Measurements from ENCODE around the gene PLSCR3. TPM values are rescaled to one million over a fixed set of nuclear protein-coding genes. Genes with fewer than 3 reads are reported as not detected.

PLSCR3 gene
- total RNA-seq (100 to 1,000 TPM; 101 to 145 (median 140) TPM), total RNA-seq (0.06 to 1.7 (median 0.53) reads per million in 29 experiments)
- 60.5 TPM for total RNA-seq (2013)

DNA sequence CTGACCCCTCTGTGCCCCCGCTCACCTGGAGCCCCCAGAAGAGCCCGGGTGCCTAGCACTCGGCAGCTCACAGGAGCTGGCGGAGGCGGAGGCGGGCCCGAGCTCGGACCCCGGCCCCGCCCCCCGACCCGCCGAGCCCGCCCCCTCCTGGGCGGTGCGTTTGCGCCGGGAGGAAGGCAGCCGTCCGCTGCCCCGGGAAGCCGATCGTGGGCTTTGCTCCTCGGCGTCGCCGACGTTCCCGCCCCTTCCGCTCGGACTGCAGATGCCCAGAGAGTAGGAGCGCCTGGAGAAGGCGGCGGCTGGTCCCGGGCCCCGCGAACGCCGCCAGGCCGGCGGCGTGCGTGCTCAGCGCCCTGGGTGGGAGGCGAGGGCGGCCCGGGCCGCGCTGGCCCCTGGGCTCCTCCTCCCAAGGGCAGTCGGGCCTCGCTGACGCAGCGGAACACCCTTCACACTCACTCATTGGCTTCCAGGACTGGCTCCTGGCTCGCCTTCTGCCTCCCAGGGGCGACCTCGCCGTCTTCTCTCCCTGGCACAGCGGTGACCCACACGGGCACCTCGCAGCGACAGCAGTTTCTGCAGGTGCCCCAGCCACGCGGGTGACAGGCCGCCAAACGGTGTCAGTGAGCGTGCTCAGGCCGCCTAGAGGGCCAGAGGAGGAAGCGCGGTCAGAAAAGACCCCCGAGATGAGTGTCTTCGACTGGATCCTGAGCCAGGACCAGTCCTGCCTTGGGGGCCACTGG, at the start of gene PLSCR3:
TSS of gene PLSCR3 (minus strand) at position 74 of the 740 bp plus-strand sequence. CDS start 415 bp downstream, outside the sequence.
- peak; percentile 86 to 93 (median 90) for ATAC-seq (replicated peaks in 1 of 4)
- H3K9me3 ChIP-seq = no peaks in the 10 kb centered on the region
- under 1% methylated on average over 71 of the region's 71 CpGs for WGBS (ENCODE audit: insufficient coverage)
- H3K27ac ChIP-seq (ENCODE audit: low read length) = peak within 1 kb of the TSS; percentile 66
- no peaks in the 10 kb centered on the region for H3K9me3 Mint-ChIP-seq
- H3K27ac Mint-ChIP-seq = peak within 1 kb of the TSS; percentile 90 to 92
- no peaks in the 10 kb centered on the region for H3K27me3 Mint-ChIP-seq
- POLR2A ChIA-PET = interaction anchor here in 1 of 2 donors (1.0 kb wide), 1 partner anchor 9 kb away, joined by 5 read pairs; the partner anchor contains the start of gene TMEM256
- CTCF ChIA-PET = interaction anchor here in 1 of 2 donors (0.6 kb wide), 2 partner anchors 9 to 1525 kb away, joined by 3 read pairs; partner anchors contain the start of gene TMEM256
- DNase-seq = peak; percentile 40 to 87 (median 75)
- H3K4me3 ChIP-seq (ENCODE audit: control insufficient read depth in 1 of 2, extremely low read depth in 1 of 2, low read length in 1 of 2) = peak within 1 kb of the TSS; percentile 80 to 97
- peak within 1 kb of the TSS; percentile 91 to 96 (median 93) for H3K4me3 Mint-ChIP-seq
- H3K36me3 Mint-ChIP-seq = peaks cover 14% of the 10 kb centered on the region
- peaks cover 32 to 41% (median 39%) of the 10 kb centered on the region in 3 donors for H3K4me1 Mint-ChIP-seq
- H3K36me3 ChIP-seq (ENCODE audit: control insufficient read depth in 2 of 2, extremely low read depth in 1 of 2, insufficient read depth in 1 of 2, low read length in 1 of 2) = peaks cover 13 to 31% of the 10 kb centered on the region in 2 donors
- H3K27me3 ChIP-seq (replicated peaks in 1 of 2; ENCODE audit: control insufficient read depth in 2 of 2, extremely low read depth in 1 of 2, insufficient read depth in 2 of 2, low read length in 1 of 2) = no peaks in the 10 kb centered on the region
- peaks cover 10 to 50% of the 10 kb centered on the region in 2 experiments for H3K4me1 ChIP-seq (ENCODE audit: control insufficient read depth in 1 of 2, extremely low read depth in 1 of 2, insufficient read depth in 2 of 2, low read length in 2 of 2)

DNA sequence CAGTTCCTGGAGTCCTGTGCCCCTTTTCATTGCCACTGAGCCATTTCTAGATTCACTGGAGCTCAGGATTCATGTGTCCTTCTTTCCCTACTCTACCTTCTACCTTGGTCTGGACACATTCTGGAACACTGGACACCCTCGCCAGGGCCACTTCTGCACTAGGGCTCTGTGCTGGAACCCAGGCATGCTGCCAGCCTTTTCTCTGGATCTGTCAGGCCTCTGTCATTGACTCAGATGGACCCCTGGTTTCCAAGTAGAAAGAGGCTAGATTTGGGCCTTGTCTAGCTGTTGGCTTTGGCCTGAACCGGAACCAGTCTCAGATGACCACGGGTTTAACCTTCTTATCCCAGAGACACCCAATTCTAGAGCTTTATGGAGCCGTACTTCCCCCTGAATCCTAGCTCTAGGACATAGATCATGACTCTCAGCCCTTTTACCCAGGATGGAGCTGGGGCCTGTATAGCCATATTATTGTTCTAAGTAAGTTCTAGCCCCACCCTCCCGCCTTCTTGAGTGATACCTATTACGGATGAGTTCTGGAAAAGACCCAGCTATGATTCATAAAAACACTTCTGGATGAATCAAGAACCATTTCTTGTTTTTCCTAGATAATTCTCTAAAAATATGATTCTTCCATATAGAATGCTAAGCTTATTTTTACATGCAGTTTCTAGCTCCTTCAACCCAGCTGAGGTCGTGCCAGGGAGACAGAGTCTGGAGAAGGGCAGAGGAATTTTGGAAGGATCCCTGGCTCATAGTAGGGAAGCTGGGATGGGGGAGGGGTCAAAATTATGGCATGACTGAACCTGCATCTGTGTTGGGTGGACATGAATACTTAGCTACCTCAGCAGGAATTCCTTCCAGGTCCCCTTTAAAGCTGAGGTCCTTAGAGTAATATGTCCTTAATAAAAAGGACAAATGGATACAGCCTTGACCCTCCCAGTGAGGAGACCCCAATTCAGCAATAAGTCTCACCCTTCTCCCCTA, 49.5 kb upstream of the PLSCR3 start:
- H3K36me3 Mint-ChIP-seq = peaks cover 5% of the 10 kb centered on the region
- Histone ChIP-seq H3K27me3 (replicated peaks in 1 of 2; ENCODE audit: control insufficient read depth in 2 of 2, extremely low read depth in 1 of 2, insufficient read depth in 2 of 2, low read length in 1 of 2) (peaks cover 2 to 95% of the 10 kb centered on the region in 2 experiments), H3K9me3 (no peaks in the 10 kb centered on the region), H3K4me3 (ENCODE audit: control insufficient read depth in 1 of 2, extremely low read depth in 1 of 2, low read length in 1 of 2) (no peak overlapping the region), H3K4me1 (ENCODE audit: control insufficient read depth in 1 of 2, extremely low read depth in 1 of 2, insufficient read depth in 2 of 2, low read length in 2 of 2) (peaks cover 4 to 46% of the 10 kb centered on the region in 2 experiments), H3K27ac (ENCODE audit: low read length) (no peak overlapping the region), H3K36me3 (ENCODE audit: control insufficient read depth in 2 of 2, extremely low read depth in 1 of 2, insufficient read depth in 1 of 2, low read length in 1 of 2) (no peaks in the 10 kb centered on the region)
- peaks cover 32 to 43% (median 43%) of the 10 kb centered on the region in 3 donors for H3K4me1 Mint-ChIP-seq
- peak overlapping the region in 1 of 2 donors; percentile 62 for H3K27ac Mint-ChIP-seq
- ATAC-seq (replicated peaks in 1 of 4) (no peak), DNase-seq (no peak)
- CTCF ChIA-PET = interaction anchor here (0.5 to 1.0 kb wide), 3 partner anchors 11 to 236 kb away, joined by 3 to 9 read pairs (median 3); no protein-coding TSS in a partner anchor
- H3K4me3 Mint-ChIP-seq = peak overlapping the region in 1 of 3 donors; percentile 22
- POLR2A ChIA-PET = interaction anchor here (0.5 to 1.1 kb wide), 6 partner anchors 9 to 137 kb away, joined by 3 to 8 read pairs (median 3); partner anchors contain the start of genes TMEM102 (in 1 of the 2) and TMEM256 (in 1 of the 2)
- WGBS (ENCODE audit: insufficient coverage) = 100% methylated on average over 1 of the region's 7 CpGs
- peaks cover 0 to 3% (median 0%) of the 10 kb centered on the region in 3 donors for H3K9me3 Mint-ChIP-seq
- peaks cover 43 to 77% of the 10 kb centered on the region in 2 donors for H3K27me3 Mint-ChIP-seq

DNA sequence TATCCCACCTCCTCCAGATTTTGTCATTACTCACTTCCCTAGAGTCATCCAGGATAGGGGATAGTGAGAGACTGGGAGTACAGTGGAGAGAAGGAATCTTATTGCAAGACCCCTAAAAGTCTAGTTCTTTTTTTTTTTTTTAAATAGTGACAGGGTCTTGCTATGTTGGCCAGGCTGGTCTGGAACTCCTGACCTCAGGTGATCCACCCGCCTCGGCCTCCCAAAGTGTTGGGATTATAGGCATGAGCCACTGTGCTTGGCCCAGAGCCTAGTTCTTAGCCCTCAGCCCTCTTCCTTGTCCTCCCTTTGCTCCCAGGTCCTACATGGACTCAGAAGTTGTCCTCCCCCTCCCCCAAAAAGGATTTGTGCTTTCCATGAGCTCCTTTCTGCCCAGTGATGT, 47.8 kb upstream of the PLSCR3 start:
- Histone ChIP-seq H3K27ac (ENCODE audit: low read length) (no peak overlapping the region), H3K9me3 (no peaks in the 10 kb centered on the region), H3K4me3 (ENCODE audit: control insufficient read depth in 1 of 2, extremely low read depth in 1 of 2, low read length in 1 of 2) (no peak overlapping the region), H3K36me3 (ENCODE audit: control insufficient read depth in 2 of 2, extremely low read depth in 1 of 2, insufficient read depth in 1 of 2, low read length in 1 of 2) (no peaks in the 10 kb centered on the region), H3K4me1 (ENCODE audit: control insufficient read depth in 1 of 2, extremely low read depth in 1 of 2, insufficient read depth in 2 of 2, low read length in 2 of 2) (peaks cover 13 to 62% of the 10 kb centered on the region in 2 experiments), H3K27me3 (replicated peaks in 1 of 2; ENCODE audit: control insufficient read depth in 2 of 2, extremely low read depth in 1 of 2, insufficient read depth in 2 of 2, low read length in 1 of 2) (peaks cover 0 to 96% of the 10 kb centered on the region in 2 experiments)
- H3K4me1 Mint-ChIP-seq = peaks cover 45 to 51% (median 50%) of the 10 kb centered on the region in 3 donors
- peak overlapping the region in 1 of 2 donors; percentile 28 for H3K27ac Mint-ChIP-seq
- ChIA-PET POLR2A (interaction anchor here in 1 of 2 donors (0.6 to 1.0 kb wide), 2 partner anchors 63 to 66 kb away, joined by 3 to 5 read pairs; no protein-coding TSS in a partner anchor), CTCF (interaction anchor here in 1 of 2 donors (1.1 kb wide), 1 partner anchor 13 kb away, joined by 4 read pairs; no protein-coding TSS in a partner anchor)
- no peak overlapping the region for H3K4me3 Mint-ChIP-seq
- no peak for DNase-seq
- no peaks in the 10 kb centered on the region for H3K9me3 Mint-ChIP-seq
- ATAC-seq (replicated peaks in 1 of 4) = no peak
- H3K27me3 Mint-ChIP-seq = peaks cover 43 to 73% of the 10 kb centered on the region in 2 donors
- no peaks in the 10 kb centered on the region for H3K36me3 Mint-ChIP-seq
- WGBS (ENCODE audit: insufficient coverage) = no CpG with 5 or more reads among the region's 2 CpGs

DNA sequence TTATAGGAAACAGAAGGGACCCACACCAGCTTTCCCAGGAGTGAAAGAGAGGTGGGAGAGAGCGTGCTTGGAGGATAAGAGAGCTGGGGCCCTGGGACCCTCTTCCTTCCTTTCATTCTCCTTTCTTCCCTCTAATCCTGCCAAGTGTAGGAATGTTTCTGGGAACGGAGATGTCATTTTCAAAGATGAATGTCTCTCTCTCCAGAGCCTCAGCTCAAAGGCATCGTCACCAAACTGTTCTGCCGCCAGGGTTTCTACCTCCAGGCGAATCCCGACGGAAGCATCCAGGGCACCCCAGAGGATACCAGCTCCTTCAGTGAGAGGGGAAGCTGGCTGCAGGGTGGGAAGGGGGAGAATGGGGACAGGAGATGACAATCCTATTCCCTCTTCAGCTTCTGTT, 46.9 kb upstream of the PLSCR3 start:
- DNase-seq = no peak
- peaks cover 0 to 87% of the 10 kb centered on the region in 2 experiments for H3K27me3 ChIP-seq (replicated peaks in 1 of 2; ENCODE audit: control insufficient read depth in 2 of 2, extremely low read depth in 1 of 2, insufficient read depth in 2 of 2, low read length in 1 of 2)
- no peaks in the 10 kb centered on the region for H3K9me3 ChIP-seq
- no peak overlapping the region for H3K27ac ChIP-seq (ENCODE audit: low read length)
- no peak for ATAC-seq (replicated peaks in 1 of 4)
- POLR2A ChIA-PET = interaction anchor here (0.6 to 1.0 kb wide), 5 partner anchors 40 to 120 kb away, joined by 3 to 8 read pairs (median 5); partner anchors contain the start of gene SLC35G6 (in 1 of the 2)
- peaks cover 40 to 66% of the 10 kb centered on the region in 2 donors for H3K27me3 Mint-ChIP-seq
- H3K36me3 Mint-ChIP-seq = no peaks in the 10 kb centered on the region
- H3K9me3 Mint-ChIP-seq = no peaks in the 10 kb centered on the region
- H3K4me3 Mint-ChIP-seq = no peak overlapping the region
- no CpG with 5 or more reads among the region's 7 CpGs for WGBS (ENCODE audit: insufficient coverage)
- CTCF ChIA-PET = interaction anchor here (0.7 to 1.6 kb wide), 3 partner anchors 10 to 73 kb away, joined by 4 to 10 read pairs (median 5); no protein-coding TSS in a partner anchor
- no peak overlapping the region for H3K27ac Mint-ChIP-seq
- no peak overlapping the region for H3K4me3 ChIP-seq (ENCODE audit: control insufficient read depth in 1 of 2, extremely low read depth in 1 of 2, low read length in 1 of 2)
- H3K4me1 Mint-ChIP-seq = peaks cover 48 to 53% (median 51%) of the 10 kb centered on the region in 3 donors
- peaks cover 13 to 64% of the 10 kb centered on the region in 2 experiments for H3K4me1 ChIP-seq (ENCODE audit: control insufficient read depth in 1 of 2, extremely low read depth in 1 of 2, insufficient read depth in 2 of 2, low read length in 2 of 2)
- H3K36me3 ChIP-seq (ENCODE audit: control insufficient read depth in 2 of 2, extremely low read depth in 1 of 2, insufficient read depth in 1 of 2, low read length in 1 of 2) = no peaks in the 10 kb centered on the region

DNA sequence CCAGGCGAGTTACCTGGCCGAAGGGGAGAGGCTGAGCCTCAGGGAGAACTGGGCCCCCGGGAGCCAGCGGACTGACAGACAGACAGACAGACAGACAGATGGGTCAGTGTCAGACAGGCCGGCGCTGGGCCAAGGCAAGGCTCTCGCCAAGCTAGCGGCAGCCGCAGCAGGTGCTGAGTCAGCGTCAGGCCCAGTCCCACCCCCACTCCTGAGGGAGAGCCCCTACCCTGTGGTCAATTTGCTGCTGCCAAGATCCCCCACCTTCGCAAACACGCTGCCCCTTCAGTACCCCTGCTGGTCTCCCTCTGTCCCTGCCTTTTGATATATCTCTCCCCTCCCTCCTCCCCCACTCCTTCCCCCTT, 46.5 kb upstream of the PLSCR3 start:
- peaks cover 0 to 83% of the 10 kb centered on the region in 2 experiments for H3K27me3 ChIP-seq (replicated peaks in 1 of 2; ENCODE audit: control insufficient read depth in 2 of 2, extremely low read depth in 1 of 2, insufficient read depth in 2 of 2, low read length in 1 of 2)
- H3K9me3 Mint-ChIP-seq = no peaks in the 10 kb centered on the region
- no peaks in the 10 kb centered on the region for H3K36me3 ChIP-seq (ENCODE audit: control insufficient read depth in 2 of 2, extremely low read depth in 1 of 2, insufficient read depth in 1 of 2, low read length in 1 of 2)
- H3K4me3 Mint-ChIP-seq = peak overlapping the region in 1 of 3 donors; percentile 89
- no peak overlapping the region for H3K27ac ChIP-seq (ENCODE audit: low read length)
- POLR2A ChIA-PET = interaction anchor here (0.6 to 1.0 kb wide), 5 partner anchors 40 to 120 kb away, joined by 3 to 8 read pairs (median 5); partner anchors contain the start of gene SLC35G6 (in 1 of the 2)
- WGBS (ENCODE audit: insufficient coverage) = 22% methylated on average over 9 of the region's 12 CpGs
- CTCF ChIA-PET = interaction anchor here (0.7 to 1.6 kb wide), 3 partner anchors 10 to 74 kb away, joined by 4 to 10 read pairs (median 5); no protein-coding TSS in a partner anchor
- ATAC-seq (replicated peaks in 1 of 4) (no peak), DNase-seq (no peak)
- peaks cover 36 to 63% of the 10 kb centered on the region in 2 donors for H3K27me3 Mint-ChIP-seq
- peak overlapping the region in 1 of 2 donors; percentile 57 for H3K4me3 ChIP-seq (ENCODE audit: control insufficient read depth in 1 of 2, extremely low read depth in 1 of 2, low read length in 1 of 2)
- no peaks in the 10 kb centered on the region for H3K36me3 Mint-ChIP-seq
- H3K4me1 Mint-ChIP-seq = peaks cover 48 to 55% (median 50%) of the 10 kb centered on the region in 3 donors
- no peaks in the 10 kb centered on the region for H3K9me3 ChIP-seq
- H3K4me1 ChIP-seq (ENCODE audit: control insufficient read depth in 1 of 2, extremely low read depth in 1 of 2, insufficient read depth in 2 of 2, low read length in 2 of 2) = peaks cover 13 to 64% of the 10 kb centered on the region in 2 experiments
- no peak overlapping the region for H3K27ac Mint-ChIP-seq

Measured in T-cell (primary cell).